GM12878 (cell line): Measurements from ENCODE around the gene LIG1. TPM values are rescaled to one million over a fixed set of nuclear protein-coding genes. Genes with fewer than 3 reads are reported as not detected.

Source experiments
- ATAC-seq: fragments of 200-7000 bp; cut with Tn5 transposase; 3 replicates; pipeline ENCODE4 v1.9.1; 2020; ENCODE audit warnings: mild to moderate bottlenecking, moderate library complexity
- BruUV-seq: library from RNA; stranded (reverse); fragments of 400-500 nt; replicated peaks from 2 replicates; lab custom pipeline; 2021; lab: Mats Ljungman, UMichigan
- CTCF ChIA-PET: fragments of 300-600 bp; sonication (Branson Sonifier 250); formaldehyde crosslinking; extraction: SDS; loops from one replicate; lab custom pipeline; 2021; ENCODE audit warnings: inconsistent platforms; lab: Yijun Ruan, JAX
- POLR2A ChIA-PET: fragments of 350-600 bp; formaldehyde crosslinking; extraction: SDS; loops from one replicate; lab custom pipeline; 2021; ENCODE audit warnings: inconsistent platforms; lab: Charles Lee
- RAD21 ChIA-PET: fragments of 300-600 bp; sonication (Branson Sonifier 250); formaldehyde crosslinking; loops from one replicate; lab custom pipeline; 2023; ENCODE audit warnings: antibody characterized with exemption; ENCODE audit not compliant: unreplicated experiment; lab: Charles Lee
- SMC1A ChIA-PET: fragments of 300-600 bp; sonication (Branson Sonifier 250); formaldehyde crosslinking; loops from one replicate; lab custom pipeline; 2023; ENCODE audit not compliant: unreplicated experiment, uncharacterized antibody; lab: Charles Lee
- DNase-seq: peaks from one replicate; pipeline ENCODE4 v3.0.0-alpha.2; 2011; ENCODE audit warnings: low read depth, low spot score
- FAIRE-seq: peaks from 3 replicates; lab custom pipeline; 2011; peaks lifted over from hg19 to GRCh38; lab: Jason Lieb, UNC
- H2AFZ ChIP-seq: 2 replicates; pipeline ENCODE4 v1.6.0; 2011; ENCODE audit warnings: low read depth, low read length, control low read depth; ENCODE audit not compliant: control insufficient read depth
- H3K27ac ChIP-seq: 2 replicates; pipeline ENCODE4 v1.5.1; 2011; ENCODE audit warnings: control low read depth; ENCODE audit not compliant: control insufficient read depth, insufficient read depth
- H3K27me3 ChIP-seq, 2 experiments: replicated peaks in 1 of 2; 2 replicates each; pipeline versions ENCODE4 v1.6.0 to v1.6.1; 2011; ENCODE audit warnings: low read length in 1 of 2; ENCODE audit not compliant: control insufficient read depth in 2 of 2, insufficient read depth in 2 of 2
- H3K36me3 ChIP-seq, 2 experiments: 2 replicates each; pipeline ENCODE4 v1.5.1; 2011; ENCODE audit warnings: low read length in 1 of 2; ENCODE audit not compliant: control insufficient read depth in 2 of 2, insufficient read depth in 2 of 2
- H3K4me1 ChIP-seq: 2 replicates; pipeline ENCODE4 v1.6.1; 2011; ENCODE audit warnings: mild to moderate bottlenecking, low read length, moderate library complexity, mixed read lengths; ENCODE audit not compliant: control insufficient read depth, insufficient read depth
- H3K4me2 ChIP-seq: 2 replicates; pipeline ENCODE4 v1.6.0; 2011; ENCODE audit warnings: control low read depth; ENCODE audit not compliant: control insufficient read depth, insufficient read depth
- H3K4me3 ChIP-seq: fragments of 200-600 bp; sonication (generic); 2 replicates; pipeline ENCODE4 v1.5.1; 2016
- H3K79me2 ChIP-seq: 2 replicates; pipeline ENCODE4 v1.6.0; 2011; ENCODE audit warnings: low read length; ENCODE audit not compliant: control insufficient read depth, insufficient read depth
- H3K9ac ChIP-seq: 2 replicates; pipeline ENCODE4 v1.8.0; 2011; ENCODE audit warnings: low read length, control low read depth, mixed read lengths; ENCODE audit not compliant: control insufficient read depth, insufficient read depth
- H3K9me3 ChIP-seq: replicated peaks from 3 replicates; pipeline ENCODE4 v1.5.1; 2011; ENCODE audit warnings: mild to moderate bottlenecking, low read length; ENCODE audit not compliant: control insufficient read depth, insufficient read depth
- H4K20me1 ChIP-seq: 2 replicates; pipeline ENCODE4 v1.6.0; 2011; ENCODE audit not compliant: control insufficient read depth, insufficient read depth
- CEBPB ChIP-seq, 2 experiments: fragments of 150-350 bp in 1 of 2; IDR thresholded peaks; 2 replicates each; pipeline ENCODE4 v1.6.1; 2012 to 2014; ENCODE audit warnings: low read depth in 2 of 2, low read length in 2 of 2, borderline replicate concordance in 1 of 2, inconsistent platforms in 1 of 2
- FOXK2 ChIP-seq: fragments of 450-650 bp; IDR thresholded peaks from 2 replicates; pipeline ENCODE4 v1.6.1; 2017; ENCODE audit warnings: mild to moderate bottlenecking, moderate library complexity
- LARP7 ChIP-seq: fragments of 450-650 bp; IDR thresholded peaks from 2 replicates; pipeline ENCODE4 v1.6.1; 2017; ENCODE audit warnings: mild to moderate bottlenecking
- NFIC ChIP-seq: IDR thresholded peaks from 2 replicates; pipeline ENCODE4 v1.6.1; 2012; ENCODE audit warnings: low read depth, mild to moderate bottlenecking, inconsistent platforms, low read length, moderate library complexity
- RCOR1 ChIP-seq: conservative IDR thresholded peaks from 2 replicates; pipeline ENCODE4 v1.6.1; 2012; ENCODE audit warnings: low read depth, low read length, improper control_type of control experiment
- TCF12 ChIP-seq: IDR thresholded peaks from 2 replicates; pipeline ENCODE4 v1.6.1; 2011; ENCODE audit warnings: low read depth, mild to moderate bottlenecking, low read length
- WRNIP1 ChIP-seq: IDR thresholded peaks from 2 replicates; pipeline ENCODE4 v1.6.1; 2011; ENCODE audit warnings: low read depth, low read length, improper control_type of control experiment, borderline replicate concordance
- WGBS: methylation state at CpG from one replicate; pipeline ENCODE4 v1.1.6; 2016; ENCODE audit warnings: low lambda C conversion rate; ENCODE audit not compliant: insufficient replicate concordance, insufficient coverage; ENCODE audit errors: missing lambda C conversion rate; 5-methylcytosine and 5-hydroxymethylcytosine counted together
- in situ Hi-C: fragments of 300-500 bp; cut with MboI; formaldehyde crosslinking; loops from 9 replicates; pipeline ENCODE4 v1.14.3; 2018; ENCODE audit warnings: mixed read lengths
- intact Hi-C: fragments of 100-400 bp; cut with micrococcal nuclease; formaldehyde crosslinking; loops from one replicate; pipeline ENCODE4 v1.14.2; 2022; ENCODE audit not compliant: unreplicated experiment
- polyA plus RNA-seq, 11 experiments: library from polyadenylated mRNA; depleted of rRNA in 4 of 11; unstranded in 6 of 11; stranded (reverse) in 5 of 11; fragments of >200 nt; fragmentation: Nextera tagmentation in 4 of 11; fragmentation: Illumina TruSeq in 1 of 11; extraction: Ambion mirVana in 4 of 11; extraction: Trizol in 1 of 11; gene quantifications; 1 replicate in 1 of 11; 2 replicates in 10 of 11; pipeline versions ENCODE4 v1.2.1 to v1.2.3, GENCODE V29; 2011 to 2016; ENCODE audit warnings: inconsistent platforms in 2 of 11, missing spikeins in 2 of 11, low read depth in 1 of 11
- total RNA-seq, 4 experiments: library from RNA; depleted of rRNA in 3 of 4; stranded (reverse); fragments of >200 nt in 3 of 4; fragmentation: Illumina TruSeq in 1 of 4; extraction: Trizol in 1 of 4; gene quantifications; 2 replicates each; pipeline versions ENCODE4 v1.2.1 to v1.2.3, GENCODE V29; 2013 to 2021
- TF ChIP-seq, protein P1 (sequence below): fragments of 450-650 bp; formaldehyde crosslinking; IDR thresholded peaks from 2 replicates; pipeline ENCODE4 v1.5.0; 2022; ENCODE audit warnings: mild to moderate bottlenecking, missing genetic modification characterization
- TF ChIP-seq, protein P2 (sequence below): IDR thresholded peaks from 2 replicates; pipeline ENCODE4 v1.6.1; 2012; ENCODE audit warnings: low read length, inconsistent platforms

LIG1 gene
- total and polyA plus RNA-seq, 10 of the 15 experiments (the other 5 are each of a cell fraction or from before 2014, with no cell fraction given) = 7.8 to 117 (median 73.7) TPM

DNA sequence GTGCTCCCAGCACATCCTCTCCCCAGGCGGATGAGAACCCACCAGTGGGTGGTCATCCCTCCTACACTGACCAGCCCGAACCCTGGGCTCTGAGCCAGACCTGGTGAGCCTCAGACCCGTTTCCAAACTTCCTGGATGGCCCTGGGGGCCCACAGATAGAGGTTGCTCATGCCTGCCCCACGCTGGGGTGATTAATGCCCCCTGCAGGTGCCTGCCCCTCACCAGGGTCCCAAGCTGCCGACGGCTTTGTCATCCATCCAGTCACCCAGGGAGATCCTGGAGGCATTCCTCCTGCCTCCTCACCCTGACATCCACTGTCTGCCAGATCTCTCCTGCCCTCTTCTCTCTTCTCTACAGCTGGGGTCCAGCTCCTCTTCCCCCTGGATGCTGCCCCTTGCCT lies 31.1 kb downstream of the LIG1 start:
- in situ Hi-C loops (no loop called here), intact Hi-C loops (no loop called here)
- H3K9me3 ChIP-seq = no peaks in the 10 kb centered on the region
- POLR2A ChIA-PET = no interaction called here
- FAIRE-seq = no peak
- no peak overlapping the region for H3K27ac ChIP-seq
- CTCF ChIA-PET = interaction anchor here (0.6 kb wide), 1 partner anchor 348 kb away, joined by 3 read pairs; no protein-coding TSS in a partner anchor
- no peaks in the 10 kb centered on the region for H3K4me1 ChIP-seq
- DNase-seq = no peak
- no peaks in the 10 kb centered on the region for H4K20me1 ChIP-seq
- no peak overlapping the region for H3K9ac ChIP-seq
- SMC1A ChIA-PET = no interaction called here
- ATAC-seq = no peak
- TF ChIP-seq, protein P1, sequence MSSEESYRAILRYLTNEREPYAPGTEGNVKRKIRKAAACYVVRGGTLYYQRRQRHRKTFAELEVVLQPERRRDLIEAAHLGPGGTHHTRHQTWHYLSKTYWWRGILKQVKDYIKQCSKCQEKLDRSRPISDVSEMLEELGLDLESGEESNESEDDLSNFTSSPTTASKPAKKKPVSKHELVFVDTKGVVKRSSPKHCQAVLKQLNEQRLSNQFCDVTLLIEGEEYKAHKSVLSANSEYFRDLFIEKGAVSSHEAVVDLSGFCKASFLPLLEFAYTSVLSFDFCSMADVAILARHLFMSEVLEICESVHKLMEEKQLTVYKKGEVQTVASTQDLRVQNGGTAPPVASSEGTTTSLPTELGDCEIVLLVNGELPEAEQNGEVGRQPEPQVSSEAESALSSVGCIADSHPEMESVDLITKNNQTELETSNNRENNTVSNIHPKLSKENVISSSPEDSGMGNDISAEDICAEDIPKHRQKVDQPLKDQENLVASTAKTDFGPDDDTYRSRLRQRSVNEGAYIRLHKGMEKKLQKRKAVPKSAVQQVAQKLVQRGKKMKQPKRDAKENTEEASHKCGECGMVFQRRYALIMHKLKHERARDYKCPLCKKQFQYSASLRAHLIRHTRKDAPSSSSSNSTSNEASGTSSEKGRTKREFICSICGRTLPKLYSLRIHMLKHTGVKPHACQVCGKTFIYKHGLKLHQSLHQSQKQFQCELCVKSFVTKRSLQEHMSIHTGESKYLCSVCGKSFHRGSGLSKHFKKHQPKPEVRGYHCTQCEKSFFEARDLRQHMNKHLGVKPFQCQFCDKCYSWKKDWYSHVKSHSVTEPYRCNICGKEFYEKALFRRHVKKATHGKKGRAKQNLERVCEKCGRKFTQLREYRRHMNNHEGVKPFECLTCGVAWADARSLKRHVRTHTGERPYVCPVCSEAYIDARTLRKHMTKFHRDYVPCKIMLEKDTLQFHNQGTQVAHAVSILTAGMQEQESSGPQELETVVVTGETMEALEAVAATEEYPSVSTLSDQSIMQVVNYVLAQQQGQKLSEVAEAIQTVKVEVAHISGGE (CRISPR knock-in tag) = no peak
- TF ChIP-seq, protein P2, sequence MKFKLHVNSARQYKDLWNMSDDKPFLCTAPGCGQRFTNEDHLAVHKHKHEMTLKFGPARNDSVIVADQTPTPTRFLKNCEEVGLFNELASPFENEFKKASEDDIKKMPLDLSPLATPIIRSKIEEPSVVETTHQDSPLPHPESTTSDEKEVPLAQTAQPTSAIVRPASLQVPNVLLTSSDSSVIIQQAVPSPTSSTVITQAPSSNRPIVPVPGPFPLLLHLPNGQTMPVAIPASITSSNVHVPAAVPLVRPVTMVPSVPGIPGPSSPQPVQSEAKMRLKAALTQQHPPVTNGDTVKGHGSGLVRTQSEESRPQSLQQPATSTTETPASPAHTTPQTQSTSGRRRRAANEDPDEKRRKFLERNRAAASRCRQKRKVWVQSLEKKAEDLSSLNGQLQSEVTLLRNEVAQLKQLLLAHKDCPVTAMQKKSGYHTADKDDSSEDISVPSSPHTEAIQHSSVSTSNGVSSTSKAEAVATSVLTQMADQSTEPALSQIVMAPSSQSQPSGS = no peak
- TF ChIP-seq CEBPB (IDR thresholded peaks at IDR 0.05; ENCODE audit: borderline replicate concordance in 1 of 2, low read depth in 2 of 2, low read length in 2 of 2) (no peak), LARP7 (no peak), WRNIP1 (no peak), NFIC (no peak), FOXK2 (no peak), RCOR1 (no peak), TCF12 (no peak)
- TF ChIP-seq, all 136 proteins: peak for 0
- Histone ChIP-seq H3K4me3 (no peak overlapping the region), H3K79me2 (no peaks in the 10 kb centered on the region), H3K36me3 (peaks cover 10 to 20% of the 10 kb centered on the region in 2 experiments), H3K4me2 (no peak overlapping the region), H3K27me3 (no peaks in the 10 kb centered on the region), H2AFZ (no peak overlapping the region)
- BruUV-seq = TSS peak; percentile 73
- RAD21 ChIA-PET = no interaction called here
- 76% methylated on average over 6 of the region's 6 CpGs for WGBS
